Sigmoid colon (tissue), 7 donors: Measurements from ENCODE around the gene MRTFA. TPM values are rescaled to one million over a fixed set of nuclear protein-coding genes. Genes with fewer than 3 reads are reported as not detected.
A peak's percentile ranks its signal among the peaks of the same experiment; 100 is the strongest.

ENCODE experiments used
- DNase-seq: peaks from one replicate; pipeline ENCODE4 v3.0.0-alpha.2; 2019
- H3K27ac ChIP-seq, 4 donors: fragments of 200-600 bp; sonication (generic); one replicate each; pipeline ENCODE4 v1.5.1; 2016 to 2019; ENCODE audit warnings: mild to moderate bottlenecking in 1 of 4
- H3K27me3 ChIP-seq, 3 donors: fragments of 200-600 bp; sonication (generic); one replicate each; pipeline ENCODE4 v1.5.1; 2019; ENCODE audit warnings: mild to moderate bottlenecking in 1 of 3
- H3K36me3 ChIP-seq, 4 donors: fragments of 200-600 bp; sonication (generic); one replicate each; pipeline ENCODE4 v1.5.1; 2016 to 2019
- H3K4me1 ChIP-seq, 4 donors: fragments of 200-600 bp; sonication (generic); one replicate each; pipeline ENCODE4 v1.5.1; 2017 to 2019
- H3K4me3 ChIP-seq, 4 donors: fragments of 200-600 bp; sonication (generic); one replicate each; pipeline ENCODE4 v1.5.1; 2017 to 2019; ENCODE audit warnings: mild to moderate bottlenecking in 2 of 4, moderate library complexity in 1 of 4
- H3K9me3 ChIP-seq, 4 donors: fragments of 200-600 bp in 3 of 4; sonication (generic) in 3 of 4; one replicate each; pipeline versions ENCODE4 v1.5.1 to v1.6.1; 2013 to 2019
- CTCF ChIP-seq, 4 experiments: fragments of 450-650 bp in 3 of 4; fragments of 200-600 bp in 1 of 4; IDR thresholded peaks; one replicate each; pipeline ENCODE4 v1.5.1; 2016 to 2019; ENCODE audit warnings: antibody characterized with exemption in 4 of 4, mild to moderate bottlenecking in 3 of 4, moderate library complexity in 2 of 4
- EP300 ChIP-seq, 4 donors: sonication (generic); formaldehyde crosslinking; IDR thresholded peaks; one replicate each; pipeline ENCODE4 v1.6.1; 2017; ENCODE audit warnings: antibody characterized with exemption in 4 of 4
- POLR2A ChIP-seq, 2 donors: fragments of 450-650 bp; IDR thresholded peaks; one replicate each; pipeline ENCODE4 v1.6.1; 2016; ENCODE audit warnings: antibody characterized with exemption in 2 of 2, mild to moderate bottlenecking in 2 of 2, moderate library complexity in 2 of 2
- POLR2AphosphoS5 ChIP-seq, 4 donors: sonication (generic); formaldehyde crosslinking; IDR thresholded peaks; one replicate each; pipeline ENCODE4 v1.6.1; 2017; ENCODE audit warnings: antibody characterized with exemption in 4 of 4
- WGBS, 2 donors: extraction: QIAGEN DNeasy Blood & Tissue Kit; methylation state at CpG; one replicate each; pipeline ENCODE4 v1.1.7; 2013; 5-methylcytosine and 5-hydroxymethylcytosine counted together
- intact Hi-C: fragments of 100-400 bp; cut with DNase I; formaldehyde crosslinking; loops from one replicate; pipeline ENCODE4 v1.15.1; 2023
- polyA plus RNA-seq, 3 donors: library from polyadenylated mRNA; stranded (reverse); fragments of 200-250 nt; gene quantifications; one replicate each; pipeline ENCODE4 v1.2.3, GENCODE V29; 2013
- total RNA-seq, 4 donors: library from RNA; depleted of rRNA; stranded (reverse); fragments of >200 nt; gene quantifications; one replicate each; pipeline ENCODE4 v1.1.0, GENCODE V29; 2016
- donor health status: healthy with polysubstance abuse.
- donor health status: Bipolar disorder and iron deficiency.
- donor health status: healthy.

Gene MRTFA
- total and polyA plus RNA-seq, 7 donors = 10.8 to 104 (median 29.2) TPM

GRCh38 chr22:40651563-40652501 lies 15.3 kb upstream of the MRTFA start:
- H3K27me3 ChIP-seq = no peaks in the 10 kb centered on the region
- H3K27ac ChIP-seq = peak overlapping the region; percentile 89 to 97 (median 96)
- no peaks in the 10 kb centered on the region for H3K36me3 ChIP-seq
- intact Hi-C loops = loop anchor here (2.0 kb wide), 1 partner anchor 375 kb away; no protein-coding TSS in a partner anchor
- TF ChIP-seq EP300 (IDR thresholded peaks at IDR 0.05) (peak in 1 of 4 donors; percentile 42), CTCF (IDR thresholded peaks at IDR 0.05) (no peak), POLR2A (IDR thresholded peaks at IDR 0.05) (peak; percentile 58 to 82), POLR2AphosphoS5 (IDR thresholded peaks at IDR 0.05) (peak; percentile 86 to 95 (median 90))
- 62 to 67% methylated on average over 33 of the region's 33 CpGs for WGBS, 2 donors
- DNase-seq = peak; percentile 99
- H3K4me1 ChIP-seq = peaks cover 0 to 38% (median 33%) of the 10 kb centered on the region in 4 donors
- H3K9me3 ChIP-seq = no peaks in the 10 kb centered on the region
- peak overlapping the region; percentile 37 to 67 (median 60) for H3K4me3 ChIP-seq

GRCh38 chr22:40651057-40651456 lies 14.5 kb upstream of the MRTFA start:
- peaks cover 0 to 42% (median 38%) of the 10 kb centered on the region in 4 donors for H3K4me1 ChIP-seq
- no peaks in the 10 kb centered on the region for H3K9me3 ChIP-seq
- no peak for TF ChIP-seq POLR2AphosphoS5 (IDR thresholded peaks at IDR 0.05)
- no peak for TF ChIP-seq POLR2A (IDR thresholded peaks at IDR 0.05)
- TF ChIP-seq EP300 (IDR thresholded peaks at IDR 0.05) = no peak
- TF ChIP-seq CTCF (IDR thresholded peaks at IDR 0.05) = no peak
- no peak for DNase-seq
- peak overlapping the region; percentile 89 to 97 (median 96) for H3K27ac ChIP-seq
- no peaks in the 10 kb centered on the region for H3K27me3 ChIP-seq
- 80 to 81% methylated on average over 2 of the region's 2 CpGs for WGBS, 2 donors
- no peaks in the 10 kb centered on the region for H3K36me3 ChIP-seq
- intact Hi-C loops = no loop called here
- peak overlapping the region in 3 of 4 donors; percentile 57 to 67 (median 64) for H3K4me3 ChIP-seq

- Histone ChIP-seq H3K9me3 (no peaks in the 10 kb centered on the region), H3K4me1 (peaks cover 0 to 26% (median 23%) of the 10 kb centered on the region in 4 donors), H3K36me3 (no peaks in the 10 kb centered on the region), H3K27ac (no peak overlapping the region), H3K4me3 (no peak overlapping the region), H3K27me3 (no peaks in the 10 kb centered on the region)
- WGBS, 2 donors = 57 to 87% methylated on average over 10 of the region's 10 CpGs
- no peak for DNase-seq
- TF ChIP-seq CTCF (IDR thresholded peaks at IDR 0.05) (no peak), POLR2AphosphoS5 (IDR thresholded peaks at IDR 0.05) (no peak), EP300 (IDR thresholded peaks at IDR 0.05) (no peak), POLR2A (IDR thresholded peaks at IDR 0.05) (no peak)
- intact Hi-C loops = loop anchor here (5.0 kb wide), 1 partner anchor 126 kb away; no protein-coding TSS in a partner anchor
These were observed 11.9 kb upstream of the MRTFA start for GRCh38 chr22:40648386-40648785.

- Histone ChIP-seq H3K4me1 (peaks cover 0 to 9% (median 6%) of the 10 kb centered on the region in 4 donors), H3K9me3 (no peaks in the 10 kb centered on the region), H3K27ac (peak overlapping the region; percentile 49 to 67 (median 63)), H3K36me3 (no peaks in the 10 kb centered on the region), H3K4me3 (no peak overlapping the region), H3K27me3 (no peaks in the 10 kb centered on the region)
- WGBS, 2 donors = 38 to 59% methylated on average over 4 of the region's 4 CpGs
- intact Hi-C loops = loop anchor here (1.0 to 5.0 kb wide), 2 partner anchors 123 to 209 kb away; no protein-coding TSS in a partner anchor
- no peak for TF ChIP-seq EP300 (IDR thresholded peaks at IDR 0.05)
- TF ChIP-seq POLR2A (IDR thresholded peaks at IDR 0.05) = no peak
- no peak for TF ChIP-seq CTCF (IDR thresholded peaks at IDR 0.05)
- TF ChIP-seq POLR2AphosphoS5 (IDR thresholded peaks at IDR 0.05) = no peak
- no peak for DNase-seq
These were observed 9.2 kb upstream of the MRTFA start for GRCh38 chr22:40645579-40646197.
